IMR-90 (cell line): ENCODE results near the gene ANK3. TPM values are rescaled to one million over a fixed set of nuclear protein-coding genes. Genes with fewer than 3 reads are reported as not detected.

Experiments
- ATAC-seq: fragments of 200-7000 bp; cut with Tn5 transposase; 2 replicates; pipeline ENCODE4 v1.9.1; 2020; ENCODE audit warnings: low read depth, mild to moderate bottlenecking, moderate library complexity
- BruUV-seq: library from RNA; stranded (reverse); fragments of 400-500 nt; replicated peaks from 2 replicates; lab custom pipeline; 2021; lab: Mats Ljungman, UMichigan
- CTCF ChIA-PET: fragments of 300-600 bp; formaldehyde crosslinking; extraction: SDS; loops from one replicate; lab custom pipeline; 2021; ENCODE audit warnings: antibody characterized with exemption; lab: Yijun Ruan, JAX
- POLR2A ChIA-PET: fragments of 300-600 bp; sonication (Branson Sonifier 250); formaldehyde crosslinking; loops from one replicate; lab custom pipeline; 2022; ENCODE audit warnings: antibody characterized with exemption; ENCODE audit not compliant: unreplicated experiment; lab: Charles Lee
- DNase-seq: peaks from one replicate; pipeline ENCODE4 v3.0.0; 2013
- H2AFZ ChIP-seq: replicated peaks from 2 replicates; pipeline ENCODE3; 2013; ENCODE audit warnings: low read length, mild to moderate bottlenecking; ENCODE audit not compliant: poor library complexity
- H2AK5ac ChIP-seq: 2 replicates; pipeline ENCODE4 v1.6.1; 2013; ENCODE audit warnings: low read depth, low read length, inconsistent platforms
- H2AK9ac ChIP-seq: replicated peaks from 2 replicates; pipeline ENCODE3; 2013; ENCODE audit warnings: mild to moderate bottlenecking, low read depth, low read length, moderate library complexity; ENCODE audit not compliant: poor library complexity
- H2BK120ac ChIP-seq: 2 replicates; pipeline ENCODE4 v1.6.1; 2013; ENCODE audit warnings: low read depth, low read length, inconsistent platforms
- H2BK15ac ChIP-seq: 3 replicates; pipeline ENCODE4 v1.6.1; 2013; ENCODE audit warnings: low read depth, low read length, inconsistent platforms
- H2BK20ac ChIP-seq: 2 replicates; pipeline ENCODE4 v1.6.1; 2013; ENCODE audit warnings: low read depth, mild to moderate bottlenecking, inconsistent platforms, low read length, moderate library complexity
- H2BK5ac ChIP-seq: 2 replicates; pipeline ENCODE4 v1.6.1; 2013; ENCODE audit warnings: mild to moderate bottlenecking, low read depth, low read length, inconsistent platforms; ENCODE audit not compliant: poor library complexity, severe bottlenecking
- H3K14ac ChIP-seq: replicated peaks from 2 replicates; pipeline ENCODE4 v1.6.1; 2013; ENCODE audit warnings: low read depth, low read length, inconsistent platforms
- H3K18ac ChIP-seq: 2 replicates; pipeline ENCODE4 v1.6.1; 2013; ENCODE audit warnings: low read depth, low read length, control low read depth
- H3K23ac ChIP-seq: 2 replicates; pipeline ENCODE4 v1.6.1; 2013; ENCODE audit warnings: low read depth, low read length, inconsistent platforms
- H3K27ac ChIP-seq: 2 replicates; pipeline ENCODE4 v1.5.1; 2013; ENCODE audit warnings: mild to moderate bottlenecking, control low read depth, low read length; ENCODE audit not compliant: insufficient read depth
- H3K27me3 ChIP-seq: 2 replicates; pipeline ENCODE4 v1.6.1; 2013; ENCODE audit warnings: low read length; ENCODE audit not compliant: control insufficient read depth, insufficient read depth
- H3K36me3 ChIP-seq: 2 replicates; pipeline ENCODE4 v1.6.1; 2013; ENCODE audit warnings: low read length, mixed read lengths; ENCODE audit not compliant: control insufficient read depth, insufficient read depth
- H3K4ac ChIP-seq: 2 replicates; pipeline ENCODE4 v1.6.1; 2013; ENCODE audit warnings: low read depth, low read length, inconsistent platforms
- H3K4me1 ChIP-seq: 2 replicates; pipeline ENCODE4 v1.6.1; 2013; ENCODE audit warnings: low read length, mixed read lengths; ENCODE audit not compliant: control insufficient read depth, insufficient read depth
- H3K4me2 ChIP-seq: 2 replicates; pipeline ENCODE4 v1.6.1; 2013; ENCODE audit warnings: low read depth, mild to moderate bottlenecking, control low read depth, low read length, moderate library complexity
- H3K4me3 ChIP-seq: 2 replicates; pipeline ENCODE4 v1.5.1; 2013; ENCODE audit warnings: low read depth, mild to moderate bottlenecking, control low read depth, low read length, moderate library complexity; ENCODE audit not compliant: insufficient read depth
- H3K56ac ChIP-seq: 2 replicates; pipeline ENCODE4 v1.6.1; 2013; ENCODE audit warnings: low read length, inconsistent platforms; ENCODE audit not compliant: insufficient read depth; ENCODE audit errors: extremely low read depth
- H3K79me1 ChIP-seq, 2 experiments: 2 replicates each; pipeline ENCODE4 v1.6.1; 2013; ENCODE audit warnings: low read length in 2 of 2, inconsistent platforms in 1 of 2, low read depth in 1 of 2
- H3K9ac ChIP-seq: 2 replicates; pipeline ENCODE4 v1.6.1; 2013; ENCODE audit warnings: low read depth, low read length, control low read depth
- H3K9me1 ChIP-seq: 2 replicates; pipeline ENCODE4 v1.6.1; 2013; ENCODE audit warnings: low read length, inconsistent platforms; ENCODE audit not compliant: insufficient read depth
- H3K9me3 ChIP-seq: 2 replicates; pipeline ENCODE4 v1.6.1; 2013; ENCODE audit warnings: low read length; ENCODE audit not compliant: control insufficient read depth, insufficient read depth
- H4K20me1 ChIP-seq: 2 replicates; pipeline ENCODE4 v1.6.1; 2013; ENCODE audit warnings: low read length, inconsistent platforms; ENCODE audit not compliant: insufficient read depth
- H4K5ac ChIP-seq: 2 replicates; pipeline ENCODE4 v1.6.1; 2013; ENCODE audit warnings: mild to moderate bottlenecking, low read depth, low read length, control low read depth
- H4K8ac ChIP-seq, 2 experiments: 2 replicates each; pipeline ENCODE4 v1.6.1; 2013; ENCODE audit warnings: low read depth in 2 of 2, low read length in 2 of 2, control low read depth in 1 of 2, inconsistent platforms in 1 of 2
- H4K91ac ChIP-seq: 2 replicates; pipeline ENCODE4 v1.6.1; 2013; ENCODE audit warnings: low read depth, low read length, inconsistent platforms; ENCODE audit not compliant: insufficient read depth
- BHLHE40 ChIP-seq: fragments of 150-350 bp; IDR thresholded peaks from 2 replicates; pipeline ENCODE4 v1.6.1; 2016; ENCODE audit warnings: mild to moderate bottlenecking, low read depth, low read length
- MAZ ChIP-seq: IDR thresholded peaks from 2 replicates; pipeline ENCODE4 v1.6.1; 2012; ENCODE audit warnings: low read depth, mild to moderate bottlenecking, low read length, improper control_type of control experiment, moderate library complexity, borderline replicate concordance
- MXI1 ChIP-seq: IDR thresholded peaks from 2 replicates; pipeline ENCODE4 v1.6.1; 2012; ENCODE audit warnings: low read depth, mild to moderate bottlenecking, low read length, moderate library complexity, borderline replicate concordance
- USF2 ChIP-seq: fragments of 150-350 bp; IDR thresholded peaks from 2 replicates; pipeline ENCODE4 v1.6.1; 2017; ENCODE audit warnings: mild to moderate bottlenecking, antibody characterized with exemption, low read length, low read depth
- WGBS, 2 experiments: methylation state at CpG; one replicate each; pipeline versions ENCODE4 v1.1.5 to v1.1.7; 2013; ENCODE audit warnings: missing lambda C conversion rate in 2 of 2; ENCODE audit not compliant: insufficient read length in 1 of 2; ENCODE audit errors: extremely low coverage in 2 of 2; 5-methylcytosine and 5-hydroxymethylcytosine counted together
- dilution Hi-C: fragments of 300-500 bp; cut with HindIII; formaldehyde crosslinking; loops from one replicate; pipeline ENCODE4 v1.14.3; 2018; ENCODE audit warnings: low sequenced_read_pairs; ENCODE audit not compliant: unreplicated experiment
- in situ Hi-C: fragments of 300-500 bp; cut with MboI; formaldehyde crosslinking; loops from 3 replicates; pipeline ENCODE4 v1.14.3; 2019; ENCODE audit warnings: low sequenced_read_pairs, inconsistent platforms, mixed read lengths
- intact Hi-C: fragments of 100-400 bp; cut with micrococcal nuclease; formaldehyde crosslinking; loops from 2 replicates; pipeline ENCODE4 v1.10.0; 2022
- polyA plus RNA-seq, 3 experiments: library from polyadenylated mRNA; depleted of rRNA; stranded (reverse); fragments of >200 nt; gene quantifications; 2 replicates each; pipeline ENCODE4 v1.2.3, GENCODE V29; 2012; ENCODE audit warnings: low replicate concordance in 1 of 3
- total RNA-seq: library from RNA; depleted of rRNA; stranded (reverse); fragments of >200 nt; gene quantifications from 2 replicates; pipeline ENCODE4 v1.2.3, GENCODE V29; 2012

The ANK3 gene
- total and polyA plus RNA-seq, 2 of the 4 experiments (the other 2 are of a cell fraction) = 0.63 to 1.8 TPM

GRCh38 chr10:60239228-60239627 is 150.4 kb downstream of the ANK3 start:
- Histone ChIP-seq H4K5ac (no peak overlapping the region), H3K56ac (no peak overlapping the region), H4K8ac (no peak overlapping the region), H3K4me1 (no peaks in the 10 kb centered on the region; the same call in 1 of the 2 replicates), H2BK20ac (no peak overlapping the region), H2AK9ac (no peak overlapping the region), H3K14ac (no peak overlapping the region), H2AK5ac (no peak overlapping the region), H3K9ac (no peak overlapping the region), H2BK120ac (no peak overlapping the region), H3K4me2 (no peak overlapping the region), H3K79me1 (no peaks in the 10 kb centered on the region), H2BK15ac (no peak overlapping the region), H3K9me1 (no peaks in the 10 kb centered on the region), H3K18ac (no peak overlapping the region), H3K9me3 (no peaks in the 10 kb centered on the region), H2AFZ (no peak overlapping the region), H4K20me1 (no peaks in the 10 kb centered on the region), H3K27me3 (no peaks in the 10 kb centered on the region), H3K27ac (no peak overlapping the region), H4K91ac (no peak overlapping the region), H3K4me3 (no peak overlapping the region), H3K4ac (no peak overlapping the region), H3K23ac (no peak overlapping the region), H2BK5ac (no peak overlapping the region), H3K36me3 (no peaks in the 10 kb centered on the region)
- TF ChIP-seq USF2 (no peak), MAZ (no peak), MXI1 (no peak), BHLHE40 (no peak)
- DNase-seq (no peak), ATAC-seq (no peak)
- intact Hi-C loops = loop anchor here (5.0 to 10.0 kb wide), 2 partner anchors 408 to 536 kb away; partner anchors contain the start of gene CDK1
- BruUV-seq = no TSS peak
- ChIA-PET POLR2A (no interaction called here), CTCF (interaction anchor here (1.0 to 1.4 kb wide), 4 partner anchors 19 to 206 kb away, joined by 3 to 4 read pairs (median 4); no protein-coding TSS in a partner anchor)
- in situ Hi-C loops = no loop called here
- dilution Hi-C loops = no loop called here
- no CpG with 5 or more reads among the region's 1 CpG for WGBS, 2 experiments
